ENCODE measurements around the gene NINJ1.
"Not testable (repeated sequence)": the region's sequence is repeated elsewhere in the genome, so short reads cannot be mapped to it uniquely, and the experiment has no call there.

NINJ1 gene

DNA sequence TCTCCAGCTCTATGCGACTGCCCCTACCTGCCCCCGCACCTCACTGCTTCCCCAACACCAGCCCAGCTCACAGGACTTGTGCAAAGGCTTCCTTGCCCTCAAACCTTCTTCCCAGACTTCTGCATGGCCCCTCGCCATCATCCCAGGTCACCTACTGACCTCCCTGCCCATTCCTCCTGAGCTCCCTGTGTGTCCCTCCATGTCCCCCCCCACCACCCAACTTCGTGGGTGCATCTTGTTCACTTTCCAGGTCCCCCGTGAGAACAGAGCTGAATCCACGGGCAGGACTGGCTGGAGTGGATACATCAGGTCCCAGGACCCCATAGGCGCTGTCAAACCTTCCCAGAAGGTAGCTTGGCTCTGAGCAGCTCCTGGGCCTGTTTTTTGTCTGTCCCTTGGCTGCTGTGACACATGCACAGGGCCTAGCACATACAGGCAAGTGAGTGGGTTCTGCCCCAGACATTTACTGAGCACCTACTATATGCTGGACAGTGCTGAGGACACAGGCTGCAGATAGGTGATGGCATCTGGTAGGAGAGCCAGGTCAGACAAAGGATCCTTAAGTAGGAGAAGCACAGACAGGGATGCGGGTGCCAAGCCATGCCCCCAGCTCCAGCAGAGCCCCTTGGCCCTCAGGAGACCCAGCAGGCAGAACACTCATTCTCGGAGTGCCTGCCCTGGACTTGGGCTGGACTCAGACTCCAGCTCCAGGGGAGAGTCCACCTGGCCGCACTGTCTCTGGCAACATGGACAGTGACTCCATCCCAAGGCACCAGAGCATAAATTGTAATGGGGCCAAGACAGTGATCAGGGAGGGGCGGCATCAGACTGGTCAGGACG lies 15.0 kb downstream of the NINJ1 start:
- no peak for DNase-seq

DNA sequence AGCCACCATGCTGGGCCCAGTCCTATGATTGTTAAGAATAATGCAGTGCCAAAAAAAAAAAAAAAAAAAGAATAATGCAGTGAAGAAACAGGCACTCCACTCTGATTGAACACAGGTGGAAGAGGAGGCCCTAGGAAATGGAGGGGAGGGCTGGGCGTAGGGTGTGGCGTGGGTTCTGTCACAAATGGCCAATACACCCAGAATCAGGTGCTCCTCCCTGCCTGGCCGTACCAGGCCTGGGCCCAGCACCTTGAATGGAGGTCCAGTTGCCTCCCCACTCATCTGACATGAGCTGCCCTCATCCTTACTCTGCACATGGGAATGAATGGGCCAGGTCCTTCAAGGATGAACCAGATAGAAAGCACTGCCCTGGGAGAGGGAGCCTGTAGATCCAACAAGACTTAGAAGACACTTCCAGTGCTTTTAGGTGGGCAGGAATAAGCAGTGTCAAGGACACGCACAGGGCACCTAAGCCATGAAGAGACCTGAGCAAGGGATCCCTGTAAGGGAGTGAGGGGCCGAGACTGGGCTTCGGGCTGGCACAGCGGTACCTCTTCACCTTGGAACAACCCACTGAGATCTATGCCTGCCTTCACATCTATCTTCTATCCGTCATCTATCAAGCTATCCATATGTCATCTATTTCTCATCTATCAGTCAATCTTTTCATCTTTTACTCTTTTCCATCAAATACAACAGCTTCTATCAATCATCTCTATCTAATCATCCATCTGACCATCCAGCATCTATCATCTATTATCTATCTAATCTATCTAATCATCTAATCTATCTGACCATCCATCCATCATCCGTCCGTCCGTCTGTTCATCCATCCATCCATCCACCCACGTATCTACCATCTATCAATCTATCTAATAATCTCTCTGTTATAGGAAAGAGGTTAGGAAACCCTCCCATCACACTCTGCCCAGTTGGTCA lies 15.9 kb downstream of the NINJ1 start:
- no peak for DNase-seq

DNA sequence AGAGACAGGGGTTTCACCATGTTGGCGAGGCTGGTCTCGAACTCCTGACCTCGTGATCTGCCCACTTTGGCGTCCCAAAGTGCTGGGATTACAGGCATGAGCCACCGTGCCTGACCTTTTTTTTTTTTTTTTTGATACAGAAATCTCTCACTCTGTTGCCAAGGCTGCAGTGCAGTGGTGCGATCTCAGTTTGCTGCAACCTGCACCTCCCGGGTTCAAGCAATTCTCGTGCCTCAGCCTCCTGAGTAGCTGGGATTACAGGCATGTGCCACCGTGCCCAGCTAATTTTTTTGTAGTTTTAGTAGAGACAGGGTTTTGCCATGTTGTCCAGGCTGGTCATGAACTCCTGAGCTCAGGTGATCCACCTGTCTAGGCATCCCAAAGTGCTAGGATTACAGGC lies 16.5 kb downstream of the NINJ1 start:
- DNase-seq: not testable (repeated sequence)

DNA sequence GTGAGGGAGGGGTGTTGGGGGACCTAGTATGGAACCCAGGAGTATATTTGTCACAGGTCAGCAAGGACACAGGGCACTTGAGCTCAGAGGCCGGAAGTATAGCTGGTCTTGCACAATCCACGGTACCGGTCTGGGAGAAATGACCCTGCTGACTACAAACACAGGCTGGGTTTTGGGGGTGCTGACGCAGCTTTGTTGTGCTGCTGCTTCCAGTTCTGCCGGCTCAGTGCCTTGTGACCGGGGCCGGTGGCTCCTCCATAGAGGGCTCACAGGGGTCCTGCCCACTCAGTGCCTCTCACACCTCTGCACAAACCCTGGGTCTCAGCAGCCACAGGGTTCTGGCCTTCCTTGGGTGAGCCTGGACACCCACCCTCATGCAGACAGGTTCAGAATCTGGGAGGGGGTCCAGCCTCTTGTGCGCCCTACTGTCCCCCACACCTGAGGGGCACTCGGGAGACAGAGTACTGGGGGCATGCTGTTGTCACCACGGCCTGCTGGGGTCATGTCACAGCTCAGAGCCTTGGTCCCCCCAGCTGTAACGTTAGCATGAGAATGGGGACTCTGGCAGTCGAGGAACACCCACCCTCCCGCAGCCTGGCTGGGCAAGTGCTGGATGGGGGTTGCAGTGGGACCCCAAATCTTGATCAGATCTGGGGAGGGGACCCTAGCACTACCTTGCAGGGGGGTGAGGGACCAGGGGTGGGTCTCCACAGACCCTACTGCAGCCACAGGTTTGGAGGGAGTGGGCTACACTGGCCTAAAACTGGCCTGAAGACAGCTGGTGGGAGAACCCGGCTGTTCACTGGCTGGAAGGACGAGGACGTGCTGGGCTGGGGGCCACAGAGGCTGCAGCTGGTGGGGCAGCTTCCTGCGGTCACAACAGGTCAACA lies 17.7 kb downstream of the NINJ1 start:
- DNase-seq: no peak

DNA sequence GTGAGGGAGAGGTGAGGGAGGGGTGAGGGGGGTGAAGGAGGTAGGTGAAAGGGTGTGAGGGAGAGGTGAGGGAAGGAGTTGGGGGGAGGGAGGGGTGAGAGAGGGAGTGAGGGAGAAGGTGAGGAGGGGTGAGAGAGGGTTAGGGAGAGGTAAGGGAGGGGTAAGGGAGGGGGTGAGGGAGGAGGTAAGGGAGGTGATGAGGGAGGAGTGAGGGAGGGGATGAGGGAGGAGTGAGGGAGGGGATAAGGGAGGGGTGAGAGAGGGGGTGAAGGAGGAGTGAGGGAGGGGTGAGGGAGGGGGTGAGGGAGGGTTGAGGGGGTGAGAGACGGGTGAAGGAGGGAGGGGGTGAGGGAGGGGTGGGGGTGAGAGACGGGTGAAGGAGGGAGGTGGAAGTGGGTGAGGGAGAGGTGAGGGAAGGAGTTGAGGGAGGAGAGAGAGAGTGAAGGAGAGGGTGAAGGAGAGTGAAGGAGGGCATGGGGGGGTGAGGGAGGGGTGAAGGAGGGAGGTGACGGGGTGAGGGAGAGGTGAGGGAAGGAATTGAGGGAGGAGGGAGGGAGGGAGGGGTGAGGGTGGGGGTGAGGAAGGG lies 18.5 kb downstream of the NINJ1 start:
- no peak for DNase-seq

DNA sequence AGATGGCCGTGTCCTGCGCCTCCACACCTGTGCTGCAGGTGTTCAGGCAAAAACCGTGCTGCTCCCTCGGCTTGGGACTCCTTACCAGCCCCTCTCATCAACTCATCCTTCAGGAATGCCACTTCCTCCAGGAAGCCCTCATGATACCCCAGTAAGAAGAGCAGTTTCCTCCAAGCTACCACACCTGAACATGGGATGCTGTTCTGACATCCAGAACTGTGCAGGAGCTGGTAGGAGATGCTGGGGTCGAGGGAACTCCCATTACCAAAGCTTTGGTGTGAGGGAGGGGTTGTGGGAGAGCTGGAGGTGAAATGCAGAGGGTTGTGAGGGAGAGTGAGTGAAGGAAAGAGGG lies 19.1 kb downstream of the NINJ1 start:
- no peak for DNase-seq

DNA sequence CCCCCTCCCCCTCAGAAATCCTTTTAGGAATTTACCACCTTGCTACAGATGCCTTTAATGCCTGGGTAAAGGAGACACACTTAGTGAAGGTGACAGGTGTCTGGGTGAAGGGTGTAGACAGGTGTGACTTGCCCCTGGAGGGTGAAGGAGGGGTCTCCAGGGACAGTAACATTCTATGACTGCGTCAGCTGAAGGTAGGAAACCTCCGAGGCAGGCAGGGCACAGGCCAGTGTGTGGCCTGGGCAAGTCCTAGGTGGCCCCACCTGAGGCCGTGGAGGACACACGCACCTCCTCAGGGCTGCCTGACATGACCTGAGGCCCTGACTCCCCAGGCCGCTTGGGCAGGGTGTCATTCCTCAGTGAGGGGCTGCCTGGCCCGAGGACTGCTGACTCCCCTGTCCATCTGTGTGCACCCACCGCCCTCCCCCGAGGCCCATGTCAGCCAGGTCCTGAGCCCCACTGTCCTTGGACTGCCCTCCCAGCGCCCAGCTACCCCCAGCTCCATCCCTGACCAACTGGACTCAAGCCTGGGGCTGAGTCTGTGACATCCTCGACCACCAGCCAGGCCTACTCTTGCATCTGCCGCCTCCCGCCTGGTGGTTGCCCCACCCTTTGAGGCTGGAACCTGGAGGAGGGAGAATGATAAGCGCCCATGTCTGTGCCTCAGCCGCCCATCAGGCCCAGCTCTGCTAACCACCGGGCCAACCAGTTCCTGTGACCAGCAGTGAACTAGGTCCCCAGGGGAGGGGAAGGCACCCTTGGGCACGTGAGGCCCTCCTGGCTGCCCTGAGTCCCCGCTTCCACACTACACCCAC lies 19.7 kb downstream of the NINJ1 start:
- no peak for DNase-seq

DNA sequence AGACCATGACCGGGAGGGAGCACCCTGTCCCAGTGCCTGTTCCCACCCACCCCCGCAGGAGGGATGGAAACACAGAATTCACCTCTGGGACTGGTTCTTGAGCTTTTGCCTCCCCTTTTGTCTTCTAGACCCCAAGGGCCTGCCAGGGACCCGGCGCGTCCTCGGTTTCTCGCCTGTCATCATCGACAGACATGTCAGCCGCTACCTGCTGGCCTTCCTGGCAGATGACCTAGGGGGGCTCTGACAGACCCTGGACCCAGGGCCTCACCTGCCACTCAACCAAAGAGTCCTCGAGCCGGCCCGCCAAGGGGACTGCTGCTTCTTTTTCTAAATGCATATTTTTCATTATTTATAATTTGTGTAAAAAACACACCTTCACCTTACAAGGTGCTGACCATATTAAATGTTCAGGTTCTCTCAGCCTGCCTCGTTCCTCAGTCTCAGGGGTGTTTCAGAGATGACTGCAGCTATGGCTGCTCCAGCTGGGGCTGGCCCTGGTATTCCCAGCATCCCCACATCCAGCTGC lies 21.1 kb downstream of the NINJ1 start:
- no peak for DNase-seq

DNA sequence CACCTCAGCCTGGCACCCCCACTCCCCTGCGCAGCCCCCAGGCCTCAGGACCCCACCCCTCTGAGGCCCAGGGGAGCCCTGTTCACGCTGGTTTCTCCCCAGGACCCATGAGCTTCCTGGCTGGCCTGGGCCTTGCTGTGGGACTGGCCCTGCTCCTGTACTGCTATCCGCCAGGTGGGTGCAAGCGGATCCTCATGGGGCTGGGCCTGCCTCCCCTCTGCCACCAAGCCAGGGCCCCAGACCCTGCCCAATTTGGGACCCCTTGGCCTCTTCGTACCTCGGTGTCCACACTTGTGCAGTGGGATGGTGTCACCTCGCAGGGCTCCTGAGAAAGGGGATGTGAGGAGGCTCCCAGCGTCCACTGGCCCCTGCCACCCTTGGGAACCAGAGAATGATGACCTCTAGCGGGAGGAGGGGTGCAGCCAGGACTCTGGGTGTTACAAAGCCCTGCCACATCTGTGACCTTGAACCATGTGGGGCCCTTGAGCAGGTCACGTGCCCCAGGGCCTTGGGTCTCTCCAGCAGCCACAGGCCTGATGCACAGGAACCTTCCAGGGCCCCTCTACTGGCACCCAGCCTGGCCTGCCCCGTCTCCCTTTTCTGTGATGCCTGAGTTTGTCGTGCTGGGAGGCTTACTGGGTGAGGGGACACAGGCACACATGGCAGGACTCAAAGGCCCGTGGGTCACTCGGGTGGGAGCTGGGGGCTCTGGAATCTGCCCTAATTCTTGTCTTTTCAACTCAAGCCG lies 21.8 kb downstream of the NINJ1 start:
- DNase-seq: no peak

DNA sequence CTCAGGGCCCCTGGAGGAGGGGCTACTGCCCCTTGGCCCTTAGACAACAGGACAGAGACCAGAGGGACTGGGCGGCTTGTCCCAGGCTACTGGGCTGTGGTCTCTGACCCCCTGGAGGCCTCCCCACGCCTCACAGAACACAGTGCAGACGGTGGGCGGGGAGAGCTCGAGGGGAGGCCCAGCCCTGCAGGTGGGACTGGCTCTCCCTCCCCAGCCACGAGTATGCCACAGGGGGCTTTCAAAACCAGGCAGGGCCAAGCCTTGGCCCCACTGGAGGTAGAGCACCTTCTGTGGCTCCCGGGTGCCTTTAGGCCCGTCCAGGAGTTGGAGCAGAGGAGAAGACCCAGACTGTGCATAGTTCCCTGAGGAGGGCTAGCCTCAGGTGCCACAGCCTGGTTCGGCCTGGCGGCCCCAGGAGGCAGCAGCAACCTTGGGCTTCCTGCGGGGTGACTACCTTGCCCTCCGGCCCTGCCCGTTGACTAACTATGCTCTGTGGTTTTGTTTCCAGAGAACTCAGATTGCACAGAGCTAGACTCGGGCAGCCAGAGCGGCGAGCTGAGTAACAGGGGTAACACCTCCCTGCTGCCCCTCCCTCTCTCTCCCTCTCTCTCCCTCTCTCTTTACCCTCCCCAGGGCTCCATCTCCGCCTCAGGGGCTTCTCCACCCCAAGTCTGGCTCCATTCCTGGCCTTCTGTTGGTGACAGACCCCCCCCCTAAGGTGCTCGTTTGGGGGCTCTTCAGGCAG lies 22.5 kb downstream of the NINJ1 start:
- DNase-seq: no peak

DNA sequence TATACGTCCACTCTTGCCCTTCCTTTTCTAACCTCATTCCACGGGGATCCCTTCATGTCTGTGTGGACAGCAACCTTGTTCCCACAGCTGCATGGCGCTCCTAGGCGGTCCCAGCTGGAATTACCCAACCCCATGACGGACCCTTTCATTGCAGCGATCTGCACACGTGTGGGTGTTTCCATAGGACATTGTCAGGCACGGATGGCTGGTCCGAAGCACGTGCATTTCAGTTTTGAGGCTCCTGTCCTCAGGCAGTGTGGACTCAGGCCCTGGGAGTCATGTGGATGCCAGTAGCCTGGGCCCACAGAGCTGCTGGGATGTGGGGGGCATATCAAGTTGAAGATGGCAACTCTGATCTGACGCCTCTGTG lies 23.1 kb downstream of the NINJ1 start:
- no peak for DNase-seq

DNA sequence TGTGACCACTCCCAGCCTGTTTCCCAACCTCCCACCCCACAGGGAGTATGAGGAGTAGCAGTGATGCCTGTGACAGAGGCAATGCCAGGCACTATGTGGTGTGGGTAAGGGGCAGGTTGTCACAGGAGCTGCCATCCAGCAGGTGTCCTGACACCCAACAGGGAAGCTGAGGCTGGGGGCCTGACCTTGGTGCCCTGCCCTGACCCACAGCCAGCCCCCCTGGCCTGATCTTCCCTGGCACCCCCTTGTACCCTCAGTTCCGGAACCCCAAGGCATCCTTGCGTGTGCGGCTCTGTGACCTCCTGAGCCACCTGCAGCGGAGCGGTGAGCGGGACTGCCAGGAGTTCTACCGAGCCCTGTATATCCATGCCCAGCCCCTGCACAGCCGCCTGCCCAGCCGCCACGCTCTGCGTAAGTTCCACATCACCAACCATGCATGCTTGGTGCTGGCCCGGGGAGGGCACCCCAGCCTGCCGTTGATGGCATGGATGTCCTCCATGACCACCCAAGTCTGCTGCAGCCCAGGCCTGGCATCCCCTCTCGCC lies 23.7 kb downstream of the NINJ1 start:
- no peak for DNase-seq

DNA sequence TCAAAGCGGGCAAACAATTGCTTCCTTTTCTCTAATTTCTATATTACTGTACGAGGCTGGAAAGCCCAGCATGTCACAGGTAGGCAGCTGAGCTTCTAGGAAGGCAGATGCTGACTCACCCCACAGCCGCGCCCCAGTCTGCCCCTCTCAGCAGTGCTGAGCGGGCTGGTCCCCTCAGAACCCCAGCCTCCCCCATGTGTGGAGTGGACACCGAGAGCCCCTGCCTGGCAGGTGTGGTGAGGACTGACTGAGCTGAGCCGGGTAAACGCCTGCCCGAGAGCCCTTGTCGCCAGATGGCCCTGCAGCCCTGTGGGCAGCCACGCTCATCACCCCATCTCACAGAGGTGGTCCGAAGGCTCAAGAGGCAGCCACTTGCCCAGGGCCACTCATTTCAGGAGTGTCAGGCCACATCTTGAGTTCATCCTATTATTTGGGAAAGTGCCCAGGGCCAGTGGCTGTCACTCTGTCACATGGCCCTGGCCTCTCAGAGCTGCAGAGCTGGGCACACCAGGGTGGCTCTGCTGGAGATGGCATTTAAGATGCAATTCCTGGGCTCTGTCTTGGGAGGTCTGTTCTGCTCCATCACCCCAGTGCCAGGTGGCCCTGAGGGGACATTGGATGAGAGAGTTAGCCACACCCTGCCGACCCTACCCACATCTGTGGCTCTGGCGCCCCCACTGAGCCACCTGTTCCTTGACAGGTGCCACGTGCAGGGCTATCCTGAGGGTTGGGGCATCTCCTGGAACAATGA lies 25.6 kb downstream of the NINJ1 start:
- DNase-seq: no peak

DNA sequence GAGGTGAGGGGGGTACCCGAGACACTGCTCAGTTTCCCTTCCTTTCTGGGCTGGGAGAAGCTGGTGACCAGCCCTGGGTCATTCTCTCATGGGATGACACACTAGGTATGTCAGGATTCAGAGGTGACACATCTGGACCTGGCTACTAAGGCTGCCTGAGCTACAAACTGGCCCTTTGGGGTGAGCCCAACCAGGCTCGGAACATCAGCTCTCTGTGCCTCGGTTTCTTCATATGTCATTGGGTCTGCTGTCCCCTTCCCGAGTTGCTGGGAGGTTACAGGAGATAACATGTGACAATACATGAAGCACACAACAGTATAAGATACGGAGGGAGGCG lies 26.3 kb downstream of the NINJ1 start:
- DNase-seq: no peak

DNA sequence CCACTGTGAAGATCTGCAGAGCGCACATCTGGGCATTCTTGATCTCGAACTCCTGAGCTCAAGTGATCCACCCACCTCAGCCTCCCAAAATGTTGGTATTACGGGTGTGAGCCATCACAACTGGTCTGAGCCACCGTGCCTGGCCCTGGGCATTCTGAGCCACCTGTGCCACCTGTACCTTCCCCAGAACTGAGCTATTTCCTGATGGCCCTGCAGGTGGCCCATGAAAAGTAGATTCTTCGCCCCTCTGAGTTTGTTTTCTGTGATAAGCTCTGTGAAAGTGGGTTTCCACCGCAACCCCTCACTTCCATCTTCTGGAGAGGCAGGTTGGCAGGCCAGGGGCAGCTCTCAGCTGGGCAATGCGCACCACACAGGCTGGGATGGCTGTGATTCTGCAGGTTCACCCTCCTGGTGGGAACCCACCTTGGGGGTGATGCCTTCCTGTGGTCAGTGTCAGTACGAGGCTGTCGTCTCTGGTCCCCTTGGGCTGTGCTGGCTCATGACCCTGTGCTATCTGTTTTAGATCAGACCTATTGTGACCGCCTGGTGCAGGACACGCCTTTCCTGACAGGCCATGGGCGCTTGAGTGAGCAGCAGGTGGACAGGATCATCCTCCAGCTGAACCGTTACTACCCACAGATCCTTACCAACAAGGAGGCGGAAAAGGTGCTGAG lies 26.8 kb downstream of the NINJ1 start:
- no peak for DNase-seq

DNA sequence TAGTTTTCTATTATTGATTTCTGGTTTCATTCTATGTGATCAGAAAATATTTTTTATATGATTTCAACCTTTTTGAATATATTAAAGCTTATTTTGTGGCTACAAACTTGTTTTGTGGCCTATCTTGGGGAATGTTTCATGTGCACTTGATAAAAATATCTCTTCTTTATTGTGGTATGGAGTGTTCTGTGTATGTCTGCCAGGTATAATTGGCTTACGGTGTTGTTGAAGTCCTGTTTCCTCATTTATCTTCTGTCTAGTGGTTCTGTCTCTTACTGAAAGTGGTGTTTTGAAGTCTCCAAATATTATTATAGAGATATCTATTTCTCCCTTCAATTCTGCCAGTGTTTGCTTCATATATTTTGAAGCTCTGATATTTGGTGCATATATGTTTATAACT lies 28.4 kb downstream of the NINJ1 start:
- DNase-seq: no peak

DNA sequence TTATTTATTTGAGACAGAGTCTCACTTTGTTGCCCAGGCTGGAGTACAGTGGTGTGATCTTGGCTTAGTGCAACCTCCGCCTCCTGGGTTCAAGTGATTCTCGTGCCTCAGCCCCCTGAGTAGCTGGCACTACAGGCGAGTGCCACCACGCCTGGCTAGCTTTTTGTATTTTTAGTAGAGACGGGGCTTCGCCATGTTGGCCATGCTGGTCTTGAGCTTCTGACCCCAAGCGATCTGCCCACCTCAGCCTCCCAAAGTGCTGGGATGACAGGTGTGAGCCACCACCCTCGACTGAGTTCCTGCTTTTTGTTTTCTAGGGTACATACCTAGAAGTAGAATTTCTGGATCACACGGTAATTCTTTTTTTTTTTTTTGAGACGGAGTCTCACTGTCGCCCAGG lies 33.0 kb downstream of the NINJ1 start:
- not testable (repeated sequence) for DNase-seq

DNA sequence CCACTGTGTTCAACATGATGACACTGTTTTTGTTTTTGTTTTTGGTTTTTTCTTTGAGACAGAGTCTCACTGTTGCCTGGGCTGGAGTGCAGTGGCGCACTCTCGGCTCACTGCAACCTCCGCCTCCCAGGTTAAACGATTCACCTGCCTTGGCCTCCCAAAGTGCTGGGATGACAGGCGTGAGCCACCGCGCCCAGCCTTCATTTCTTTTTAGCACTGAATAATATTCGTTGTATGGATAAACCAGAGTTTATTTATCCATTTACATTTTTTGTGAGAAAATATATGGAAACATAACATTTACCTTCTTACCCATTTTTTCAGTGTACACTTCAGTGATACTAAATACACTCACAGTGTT lies 33.8 kb downstream of the NINJ1 start:
- no peak for DNase-seq

All from activated gamma-delta T cell (primary cell).